Stimulated activated CD8-positive, alpha-beta memory T cell treated with anti-CD3 and anti-CD28 coated beads, Interleukin-2, amount 100 ng/mL, for 48 hours (primary cell): ENCODE results near the gene IL1R2.

ENCODE experiments used
- DNase-seq, 2 donors: peaks; one replicate each; pipeline ENCODE4 v3.0.0-alpha.2; 2020; ENCODE audit warnings: low read depth in 2 of 2

IL1R2 gene

GRCh38 chr2:102020596-102021170 lies 28.9 kb downstream of the IL1R2 start:
- DNase-seq = peak; percentile 74 to 80

DNA sequence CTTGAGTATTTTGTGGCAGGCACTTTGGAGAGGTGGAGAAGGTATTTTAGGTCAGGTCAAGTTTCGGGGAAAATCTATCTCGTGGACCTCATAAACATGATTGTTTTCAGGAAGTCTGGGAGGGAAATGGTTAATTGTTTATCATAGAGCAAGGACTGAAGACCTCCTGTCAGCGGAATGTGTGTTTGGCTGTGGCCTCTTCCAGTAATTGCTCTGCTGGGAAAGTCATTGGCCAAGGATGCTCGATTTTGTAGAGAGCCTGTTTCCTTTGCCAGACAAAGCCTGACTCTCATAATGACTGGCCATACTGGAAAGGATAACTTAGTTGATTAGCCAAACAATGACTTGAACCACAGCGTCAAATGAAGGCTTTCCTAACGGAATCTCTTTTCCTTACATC lies 30.0 kb downstream of the IL1R2 start:
- no peak for DNase-seq

- no peak for DNase-seq
Measured at GRCh38 chr2:102022884-102023539, 31.3 kb downstream of the IL1R2 start.

GRCh38 chr2:102024410-102024809 lies 32.6 kb downstream of the IL1R2 start:
- no peak for DNase-seq

- no peak for DNase-seq
Measured at GRCh38 chr2:102025016-102025501, 33.3 kb downstream of the IL1R2 start.

GRCh38 chr2:102025583-102026267 lies 34.0 kb downstream of the IL1R2 start:
- no peak for DNase-seq

GRCh38 chr2:102027036-102027980 lies 35.5 kb downstream of the IL1R2 start:
- DNase-seq = no peak

DNA sequence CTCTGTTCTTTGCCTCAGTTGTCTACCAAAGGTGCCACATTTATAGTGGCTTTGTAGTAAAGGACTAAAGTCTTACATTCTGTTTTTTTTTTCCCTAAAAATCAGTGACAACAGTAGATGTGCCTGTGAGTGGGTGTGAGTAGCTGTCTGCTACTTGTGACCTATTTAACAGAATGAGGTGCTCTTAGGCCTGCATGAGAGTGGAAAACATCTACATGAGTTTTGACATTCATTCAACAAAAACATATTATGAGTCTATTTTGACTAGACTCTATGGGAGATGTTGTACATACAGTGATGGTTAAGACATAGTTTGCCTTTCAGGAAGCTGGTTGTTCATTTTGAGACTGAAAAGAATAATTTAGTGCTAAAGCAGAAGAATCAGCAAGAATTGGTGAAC lies 36.7 kb downstream of the IL1R2 start:
- no peak for DNase-seq

- DNase-seq = no peak
Measured at GRCh38 chr2:102029405-102029804, 37.6 kb downstream of the IL1R2 start.

DNA sequence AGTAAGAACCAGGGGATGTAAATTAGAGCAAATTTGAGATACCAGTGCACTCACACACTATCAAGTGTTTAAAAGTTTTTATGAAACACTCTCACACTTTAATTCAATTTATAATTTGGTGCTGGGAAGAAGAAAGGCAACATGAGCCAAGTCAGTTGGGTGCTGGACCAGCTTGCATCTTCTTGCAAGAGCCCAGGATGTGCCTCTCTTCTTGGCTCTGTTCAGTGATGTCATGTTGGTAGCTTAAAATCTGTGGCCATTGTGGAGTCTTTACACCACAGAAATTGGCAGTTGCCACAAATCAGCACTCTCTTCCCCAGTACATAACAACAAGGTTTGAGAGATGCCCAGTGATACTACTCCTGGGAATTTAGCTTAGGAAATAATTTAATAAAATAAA lies 38.2 kb downstream of the IL1R2 start:
- no peak for DNase-seq

DNA sequence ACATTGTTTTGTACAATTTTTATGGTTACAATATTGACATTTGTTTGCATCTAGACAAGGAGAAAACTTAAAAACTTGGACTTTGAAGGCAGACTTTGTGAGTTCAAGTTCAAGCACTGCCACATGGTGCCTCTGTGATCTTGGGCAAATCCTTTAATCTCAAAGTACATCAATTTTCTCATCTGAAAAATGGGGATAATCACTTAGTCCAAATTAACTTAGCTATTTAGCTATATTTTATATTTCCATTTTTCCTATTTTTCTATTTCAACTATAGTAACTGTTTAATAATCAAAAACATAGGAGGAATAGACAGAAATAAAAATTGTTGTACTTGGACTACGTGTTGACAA lies 38.7 kb downstream of the IL1R2 start:
- no peak for DNase-seq

GRCh38 chr2:102030855-102031527 lies 39.2 kb downstream of the IL1R2 start:
- no peak for DNase-seq

DNA sequence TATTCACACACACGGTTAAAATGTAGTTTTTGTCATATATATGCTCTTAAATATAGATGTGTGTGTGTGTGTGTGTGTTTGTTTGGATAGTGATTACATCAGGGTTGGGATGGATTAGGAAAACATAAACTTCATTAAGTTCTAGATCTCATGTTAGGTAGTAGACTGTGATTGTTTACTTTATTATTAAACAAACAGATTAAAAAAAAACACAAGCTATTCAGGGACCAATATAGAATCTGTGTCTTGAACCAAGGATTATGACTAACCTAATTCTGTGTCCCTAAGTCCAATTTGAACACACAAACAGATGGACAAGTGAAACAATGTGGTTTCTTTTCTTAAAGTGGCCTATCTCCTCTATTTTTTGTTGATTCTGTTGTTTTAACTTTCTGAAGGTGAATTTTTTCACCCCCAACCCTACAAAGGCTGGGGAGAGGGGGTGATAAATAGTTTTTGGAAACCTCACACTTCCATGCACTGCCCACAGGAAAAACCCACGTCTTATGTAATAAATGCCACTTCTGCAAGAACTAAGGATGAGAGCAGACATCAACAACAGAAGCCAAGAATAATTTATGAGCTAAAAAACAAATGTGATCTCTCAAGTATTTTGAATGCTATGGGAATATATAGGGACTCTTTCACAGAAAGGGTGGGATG lies 40.7 kb downstream of the IL1R2 start:
- DNase-seq = no peak

DNA sequence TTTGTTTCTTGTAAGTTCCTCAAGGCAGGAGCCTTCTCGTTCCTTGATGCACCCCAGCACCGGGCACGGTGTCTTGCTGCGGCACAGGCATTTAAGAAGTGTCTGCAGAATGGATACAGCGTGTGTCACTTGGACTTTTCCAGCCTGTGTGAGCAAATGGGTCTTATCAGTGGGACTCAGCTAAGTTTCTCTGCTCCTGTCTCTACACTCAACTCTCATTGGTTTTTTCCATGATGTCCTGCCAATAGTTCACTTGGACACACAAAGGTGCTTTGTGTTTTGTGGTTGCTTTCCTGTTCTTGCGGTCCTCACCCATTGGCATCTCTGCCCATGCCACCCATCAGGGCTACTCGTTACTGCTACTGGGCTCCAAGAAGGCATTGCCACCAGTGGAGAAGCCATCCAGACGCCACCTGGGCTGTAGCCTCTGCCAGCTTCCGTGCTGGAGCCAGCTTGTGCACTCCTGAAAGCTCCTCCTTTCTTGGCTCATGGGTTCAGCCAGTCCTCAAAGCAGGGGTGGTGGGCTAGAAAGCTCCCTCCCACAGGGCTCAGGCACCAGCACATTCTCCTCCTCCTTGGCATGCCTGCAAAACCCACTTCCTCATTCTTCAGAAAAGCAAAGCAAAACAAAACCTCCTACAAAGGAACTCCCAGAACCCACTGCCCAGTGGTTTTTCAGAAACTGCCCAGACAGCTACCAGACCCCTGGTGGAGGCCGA lies 41.4 kb downstream of the IL1R2 start:
- peak in 1 of 2 donors; percentile 14 for DNase-seq

GRCh38 chr2:102033750-102034682 lies 42.3 kb downstream of the IL1R2 start:
- DNase-seq = no peak

DNA sequence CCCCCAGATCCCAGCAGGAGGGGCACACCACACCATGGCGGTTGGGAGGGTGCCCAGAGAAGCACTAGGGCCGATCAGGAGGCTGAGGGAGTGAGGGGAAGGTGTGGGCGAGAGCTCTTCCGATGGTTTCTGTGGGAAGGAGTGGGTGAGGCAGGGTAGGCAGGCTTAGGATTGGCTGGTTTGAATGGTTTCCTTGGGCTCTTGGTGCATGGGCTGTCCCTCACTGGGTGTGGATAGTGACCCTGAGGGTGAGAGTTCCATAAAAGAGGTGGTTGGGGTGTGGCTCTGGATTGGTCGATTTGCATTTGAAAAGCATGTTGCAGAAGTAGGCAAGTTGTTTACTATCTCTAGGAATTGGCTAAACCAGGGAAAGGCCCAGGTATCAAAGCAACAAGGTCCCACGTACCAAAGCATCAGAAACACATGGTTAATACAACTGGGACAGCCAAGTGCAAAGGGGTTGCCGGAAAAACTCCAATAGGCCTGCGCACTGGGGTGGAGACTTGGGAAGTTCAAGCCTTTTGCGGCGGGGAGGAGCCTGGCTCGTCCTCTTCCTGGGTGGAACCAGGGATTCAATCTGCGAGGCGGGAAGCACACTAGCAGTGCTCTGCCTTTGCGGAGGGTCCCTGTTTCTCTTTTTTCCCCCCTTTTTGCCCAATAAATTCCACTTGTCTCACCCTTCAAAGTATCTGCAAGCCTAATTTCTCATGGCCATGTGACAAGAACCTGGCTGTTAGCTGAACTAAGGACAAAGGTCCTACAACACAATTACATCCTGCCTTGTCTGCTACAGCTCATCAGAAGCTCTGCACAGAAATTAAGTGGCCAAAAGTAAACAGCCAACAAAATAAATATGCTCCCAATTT lies 43.2 kb downstream of the IL1R2 start:
- DNase-seq = no peak

DNA sequence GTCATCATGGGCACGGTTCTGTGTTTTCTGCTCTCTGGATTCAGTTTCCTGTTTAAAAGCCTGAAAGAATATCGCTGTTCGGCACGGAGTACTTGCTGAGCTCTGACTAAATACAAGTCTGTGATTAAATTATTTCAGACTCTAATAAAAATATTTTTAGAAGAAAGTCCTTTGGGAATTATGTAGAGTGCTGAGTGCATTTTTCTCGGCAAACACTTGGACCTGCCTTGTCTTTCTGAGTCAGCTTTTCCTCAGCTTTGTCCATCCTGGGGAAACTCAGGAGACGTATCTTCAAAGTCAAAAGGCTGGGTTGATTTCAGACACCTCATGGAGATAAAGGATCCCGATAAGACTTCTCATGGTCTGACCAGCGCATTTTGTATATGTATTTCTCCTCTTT lies 45.9 kb downstream of the IL1R2 start:
- DNase-seq = no peak

DNA sequence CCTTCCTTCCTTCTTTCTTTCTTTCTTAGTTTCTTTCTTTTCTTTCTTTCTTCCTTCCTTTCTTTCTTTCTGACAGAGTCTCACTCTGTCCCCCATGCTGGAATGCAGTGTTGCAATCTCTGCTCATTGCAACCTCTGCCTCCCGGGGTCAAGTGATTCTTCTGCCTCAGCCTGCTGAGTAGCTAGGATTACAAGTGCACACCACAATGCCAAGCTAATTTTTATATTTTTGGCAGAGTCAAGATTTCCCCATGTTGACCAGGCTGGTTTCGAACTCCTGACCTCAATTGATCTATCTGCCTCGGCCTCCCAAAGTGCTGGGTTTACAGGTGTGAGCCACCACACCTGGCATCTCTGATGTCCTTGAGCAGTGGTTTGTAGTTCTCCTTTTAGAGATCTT lies 48.5 kb downstream of the IL1R2 start:
- no peak for DNase-seq
